Epidermal melanocyte (primary cell): Measurements from ENCODE around the gene FES.
A peak's percentile ranks its signal among the peaks of the same experiment; 100 is the strongest.
"Not testable (repeated sequence)": the region's sequence is repeated elsewhere in the genome, so short reads cannot be mapped to it uniquely, and the experiment has no call there.

Source experiments
- DNase-seq: peaks from one replicate; pipeline ENCODE4 v3.0.0; 2011; ENCODE audit warnings: low spot score; ENCODE audit not compliant: insufficient read length

The FES gene

GRCh38 chr15:90883976-90884718, at the start of gene FES:
Gene FES, plus strand, starts transcription at chr15:90884504. Its CDS starts 542 bp downstream, at chr15:90885046.
- no peak for DNase-seq

GRCh38 chr15:90834626-90835025, 49.7 kb upstream of the FES start:
- DNase-seq: no peak

GRCh38 chr15:90836296-90836871, 47.9 kb upstream of the FES start:
- DNase-seq: peak; percentile 38

GRCh38 chr15:90837094-90837493, 47.2 kb upstream of the FES start:
- DNase-seq: no peak

GRCh38 chr15:90838139-90838538, 46.2 kb upstream of the FES start:
- no peak for DNase-seq

GRCh38 chr15:90838544-90838943, 45.8 kb upstream of the FES start:
- DNase-seq: no peak

GRCh38 chr15:90839187-90840071, 44.9 kb upstream of the FES start:
- no peak for DNase-seq

GRCh38 chr15:90840157-90840855, 44.0 kb upstream of the FES start:
- no peak for DNase-seq

GRCh38 chr15:90840954-90841353, 43.4 kb upstream of the FES start:
- DNase-seq: no peak

- DNase-seq: no peak
Observed at GRCh38 chr15:90844696-90845095, 39.6 kb upstream of the FES start.

- DNase-seq: no peak
Observed at GRCh38 chr15:90845201-90845949, 38.9 kb upstream of the FES start.

GRCh38 chr15:90849424-90849823, 34.9 kb upstream of the FES start:
- not testable (repeated sequence) for DNase-seq

- no peak for DNase-seq
Observed at GRCh38 chr15:90851114-90851513, 33.2 kb upstream of the FES start.

- no peak for DNase-seq
Observed at GRCh38 chr15:90851940-90852339, 32.4 kb upstream of the FES start.

GRCh38 chr15:90855139-90855538, 29.2 kb upstream of the FES start:
- DNase-seq: no peak

- no peak for DNase-seq
Observed at GRCh38 chr15:90857337-90857736, 27.0 kb upstream of the FES start.

- no peak for DNase-seq
Observed at GRCh38 chr15:90857883-90858443, 26.3 kb upstream of the FES start.

- DNase-seq: no peak
Observed at GRCh38 chr15:90859234-90860131, 24.8 kb upstream of the FES start.

GRCh38 chr15:90860450-90860849, 23.9 kb upstream of the FES start:
- no peak for DNase-seq
